Measurements from ENCODE around the gene SLC9A7. TPM values are rescaled to one million over a fixed set of nuclear protein-coding genes. Genes with fewer than 3 reads are reported as not detected.
A peak's percentile ranks its signal among the peaks of the same experiment; 100 is the strongest.

Gene SLC9A7
- total RNA-seq, 1 donor from 2014 or later = 5.5 TPM

GRCh38 chrX:46770817-46771163 lies 11.9 kb upstream of the SLC9A7 start:
- no peak overlapping the region for H3K4me3 ChIP-seq
- no peaks in the 10 kb centered on the region for H3K9me3 ChIP-seq
- H3K27ac ChIP-seq = no peak overlapping the region
- no peak for TF ChIP-seq CTCF (IDR thresholded peaks at IDR 0.05)
- DNase-seq (ENCODE audit: low spot score in 2 of 2) = no peak
- no peaks in the 10 kb centered on the region for H3K4me1 ChIP-seq
- intact Hi-C loops (cut with DNase I) = no loop called here
- no peaks in the 10 kb centered on the region for H3K27me3 ChIP-seq
- no peaks in the 10 kb centered on the region for H3K36me3 ChIP-seq

- no peak for DNase-seq (ENCODE audit: low spot score in 2 of 2)
- Histone ChIP-seq H3K27me3 (no peaks in the 10 kb centered on the region), H3K36me3 (no peaks in the 10 kb centered on the region), H3K27ac (no peak overlapping the region), H3K4me3 (no peak overlapping the region), H3K4me1 (no peaks in the 10 kb centered on the region), H3K9me3 (no peaks in the 10 kb centered on the region)
- intact Hi-C loops (cut with DNase I) = no loop called here
- TF ChIP-seq CTCF (IDR thresholded peaks at IDR 0.05) = no peak
Observed at GRCh38 chrX:46770000-46770816, 11.3 kb upstream of the SLC9A7 start.

GRCh38 chrX:46762963-46763362 lies 4.0 kb upstream of the SLC9A7 start:
- no peak overlapping the region for H3K27ac ChIP-seq
- no peaks in the 10 kb centered on the region for H3K36me3 ChIP-seq
- H3K4me3 ChIP-seq = no peak overlapping the region
- peaks cover 0 to 4% of the 10 kb centered on the region in 2 donors for H3K4me1 ChIP-seq
- intact Hi-C loops (cut with DNase I) = no loop called here
- TF ChIP-seq CTCF (IDR thresholded peaks at IDR 0.05) = no peak
- no peaks in the 10 kb centered on the region for H3K9me3 ChIP-seq
- no peak for DNase-seq (ENCODE audit: low spot score in 2 of 2)
- no peaks in the 10 kb centered on the region for H3K27me3 ChIP-seq

GRCh38 chrX:46759645-46759974 lies 692 bp upstream of the SLC9A7 start:
- Histone ChIP-seq H3K4me1 (peaks cover 0 to 4% of the 10 kb centered on the region in 2 donors), H3K27ac (no peak overlapping the region), H3K9me3 (no peaks in the 10 kb centered on the region), H3K36me3 (no peaks in the 10 kb centered on the region), H3K27me3 (no peaks in the 10 kb centered on the region), H3K4me3 (peak overlapping the region; percentile 59 to 67)
- intact Hi-C loops (cut with DNase I) = loop anchor here (1.0 to 10.0 kb wide), 5 partner anchors 37 to 273 kb away; partner anchors contain the start of genes CHST7, JADE3 and RP2
- no peak for TF ChIP-seq CTCF (IDR thresholded peaks at IDR 0.05)
- DNase-seq (ENCODE audit: low spot score in 2 of 2) = no peak

GRCh38 chrX:46758163-46758955 lies 559 bp downstream of the SLC9A7 start:
- Histone ChIP-seq H3K27ac (peak overlapping the region in 1 of 2 donors; percentile 5), H3K4me3 (peak overlapping the region; percentile 59 to 67), H3K4me1 (peaks cover 0 to 4% of the 10 kb centered on the region in 2 donors), H3K36me3 (no peaks in the 10 kb centered on the region), H3K9me3 (no peaks in the 10 kb centered on the region), H3K27me3 (no peaks in the 10 kb centered on the region)
- intact Hi-C loops (cut with DNase I) = loop anchor here (2.0 to 10.0 kb wide), 4 partner anchors 78 to 274 kb away; partner anchors contain the start of genes CHST7, JADE3 and RP2
- no peak for TF ChIP-seq CTCF (IDR thresholded peaks at IDR 0.05)
- DNase-seq (ENCODE audit: low spot score in 2 of 2) = no peak

Data from ascending aorta (tissue), 2 donors.